Body of pancreas (tissue), 4 donors: Measurements from ENCODE around the gene BAIAP3. TPM values are rescaled to one million over a fixed set of nuclear protein-coding genes. Genes with fewer than 3 reads are reported as not detected.

Experiments
- ATAC-seq: fragments of 150-250 bp; one replicate; pipeline ENCODE4 v1.9.1; 2016
- DNase-seq, 4 donors: peaks; one replicate each; pipeline ENCODE4 v3.0.0-alpha.2; 2019
- H3K27ac ChIP-seq, 4 donors: fragments of 200-600 bp; sonication (generic); 1 replicate in 3 of 4; 2 replicates in 1 of 4; pipeline versions ENCODE4 v1.5.1 to v1.6.1; 2016 to 2019; ENCODE audit warnings: mild to moderate bottlenecking in 1 of 4, mixed read lengths in 1 of 4, moderate library complexity in 1 of 4
- H3K27me3 ChIP-seq, 2 donors: fragments of 200-600 bp; sonication (generic); one replicate each; pipeline ENCODE4 v1.6.0; 2016; ENCODE audit warnings: mild to moderate bottlenecking in 1 of 2
- H3K36me3 ChIP-seq, 2 donors: fragments of 200-600 bp; sonication (generic); replicated peaks in 1 of 2; 2 replicates each; pipeline ENCODE4 v1.5.1; 2016; ENCODE audit warnings: low read depth in 2 of 2; ENCODE audit not compliant: insufficient read depth in 1 of 2
- H3K4me1 ChIP-seq: fragments of 200-600 bp; sonication (generic); one replicate; pipeline ENCODE4 v1.6.0; 2016
- H3K4me3 ChIP-seq, 2 donors: fragments of 200-600 bp; sonication (generic); 1 replicate in 1 of 2; 2 replicates in 1 of 2; pipeline ENCODE4 v1.5.1; 2016 to 2019
- H3K9me3 ChIP-seq, 3 donors: fragments of 200-600 bp; sonication (generic); 1 replicate in 2 of 3; 2 replicates in 1 of 3; pipeline ENCODE4 v1.5.1; 2016
- CTCF ChIP-seq, 7 experiments: fragments of 450-650 bp in 4 of 7; fragments of 200-600 bp in 3 of 7; sonication (generic) in 3 of 7; IDR thresholded peaks; one replicate each; pipeline ENCODE4 v1.5.1; 2016 to 2019; ENCODE audit warnings: antibody characterized with exemption in 7 of 7
- POLR2A ChIP-seq, 3 donors: fragments of 450-650 bp; IDR thresholded peaks; one replicate each; pipeline ENCODE4 v1.6.1; 2016; ENCODE audit warnings: antibody characterized with exemption in 3 of 3, mild to moderate bottlenecking in 2 of 3
- WGBS, 2 donors: methylation state at CpG; one replicate each; pipeline ENCODE4 v1.1.5; 2017; 5-methylcytosine and 5-hydroxymethylcytosine counted together
- intact Hi-C: fragments of 100-400 bp; cut with DNase I; formaldehyde crosslinking; loops from one replicate; pipeline ENCODE4 v1.15.1; 2023
- total RNA-seq, 2 donors: library from RNA; depleted of rRNA; stranded (reverse); fragments of >200 nt; gene quantifications; one replicate each; pipeline ENCODE4 v1.1.0, GENCODE V29; 2016

The BAIAP3 gene
- total RNA-seq, 2 donors from 2014 or later = 7.0 to 20.8 TPM

GRCh38 chr16:1313721-1314369 is 19.6 kb upstream of the BAIAP3 start:
- intact Hi-C loops = no loop called here
- TF ChIP-seq CTCF (IDR thresholded peaks at IDR 0.05) (no peak), POLR2A (IDR thresholded peaks at IDR 0.05) (no peak)
- no peaks in the 10 kb centered on the region for H3K27me3 ChIP-seq
- H3K4me1 ChIP-seq = peaks cover 28% of the 10 kb centered on the region
- DNase-seq (no peak), ATAC-seq (no peak)
- WGBS, 2 donors = 86 to 88% methylated on average over 31 to 35 of the region's 38 CpGs
- H3K4me3 ChIP-seq = no peak overlapping the region
- no peaks in the 10 kb centered on the region for H3K9me3 ChIP-seq
- peaks cover 18 to 42% of the 10 kb centered on the region in 2 donors for H3K36me3 ChIP-seq
- no peak overlapping the region for H3K27ac ChIP-seq

GRCh38 chr16:1314399-1315068 is 18.9 kb upstream of the BAIAP3 start:
- intact Hi-C loops = no loop called here
- Histone ChIP-seq H3K4me1 (peaks cover 28% of the 10 kb centered on the region), H3K36me3 (peaks cover 18 to 48% of the 10 kb centered on the region in 2 donors), H3K4me3 (no peak overlapping the region), H3K27ac (no peak overlapping the region), H3K9me3 (no peaks in the 10 kb centered on the region), H3K27me3 (no peaks in the 10 kb centered on the region)
- 86 to 100% methylated on average over 3 to 27 of the region's 28 CpGs for WGBS, 2 donors
- no peak for ATAC-seq
- no peak for TF ChIP-seq POLR2A (IDR thresholded peaks at IDR 0.05)
- TF ChIP-seq CTCF (IDR thresholded peaks at IDR 0.05) = no peak
- DNase-seq = no peak

- DNase-seq (no peak), ATAC-seq (no peak)
- H3K36me3 ChIP-seq = peaks cover 18 to 53% of the 10 kb centered on the region in 2 donors
- H3K4me3 ChIP-seq = no peak overlapping the region
- peaks cover 28% of the 10 kb centered on the region for H3K4me1 ChIP-seq
- H3K9me3 ChIP-seq = no peaks in the 10 kb centered on the region
- TF ChIP-seq POLR2A (IDR thresholded peaks at IDR 0.05) (no peak), CTCF (IDR thresholded peaks at IDR 0.05) (no peak)
- WGBS, 2 donors = 87 to 88% methylated on average over 20 to 45 of the region's 46 CpGs
- intact Hi-C loops = no loop called here
- H3K27ac ChIP-seq = no peak overlapping the region
- no peaks in the 10 kb centered on the region for H3K27me3 ChIP-seq
Observed at GRCh38 chr16:1315081-1316032, 18.1 kb upstream of the BAIAP3 start.

GRCh38 chr16:1316033-1316405 is 17.4 kb upstream of the BAIAP3 start:
- H3K27ac ChIP-seq = no peak overlapping the region
- peaks cover 22% of the 10 kb centered on the region for H3K4me1 ChIP-seq
- TF ChIP-seq POLR2A (IDR thresholded peaks at IDR 0.05) = no peak
- no peak for TF ChIP-seq CTCF (IDR thresholded peaks at IDR 0.05)
- no peak for DNase-seq
- no peaks in the 10 kb centered on the region for H3K9me3 ChIP-seq
- no peak overlapping the region for H3K4me3 ChIP-seq
- WGBS, 2 donors = 78 to 85% methylated on average over 13 to 14 of the region's 14 CpGs
- H3K27me3 ChIP-seq = no peaks in the 10 kb centered on the region
- no peak for ATAC-seq
- H3K36me3 ChIP-seq = peaks cover 23 to 59% of the 10 kb centered on the region in 2 donors
- intact Hi-C loops = no loop called here
